GM18907 (cell line): ENCODE data around the gene ULBP3.
"Not testable (repeated sequence)": the region's sequence is repeated elsewhere in the genome, so short reads cannot be mapped to it uniquely, and the experiment has no call there.

ENCODE experiments used
- ATAC-seq: cut with Tn5 transposase; IDR thresholded peaks from one replicate; pipeline ENCODE4 v1.9.1; 2021; ENCODE audit warnings: mild to moderate bottlenecking, moderate library complexity; ENCODE audit not compliant: unreplicated experiment

Gene ULBP3

DNA sequence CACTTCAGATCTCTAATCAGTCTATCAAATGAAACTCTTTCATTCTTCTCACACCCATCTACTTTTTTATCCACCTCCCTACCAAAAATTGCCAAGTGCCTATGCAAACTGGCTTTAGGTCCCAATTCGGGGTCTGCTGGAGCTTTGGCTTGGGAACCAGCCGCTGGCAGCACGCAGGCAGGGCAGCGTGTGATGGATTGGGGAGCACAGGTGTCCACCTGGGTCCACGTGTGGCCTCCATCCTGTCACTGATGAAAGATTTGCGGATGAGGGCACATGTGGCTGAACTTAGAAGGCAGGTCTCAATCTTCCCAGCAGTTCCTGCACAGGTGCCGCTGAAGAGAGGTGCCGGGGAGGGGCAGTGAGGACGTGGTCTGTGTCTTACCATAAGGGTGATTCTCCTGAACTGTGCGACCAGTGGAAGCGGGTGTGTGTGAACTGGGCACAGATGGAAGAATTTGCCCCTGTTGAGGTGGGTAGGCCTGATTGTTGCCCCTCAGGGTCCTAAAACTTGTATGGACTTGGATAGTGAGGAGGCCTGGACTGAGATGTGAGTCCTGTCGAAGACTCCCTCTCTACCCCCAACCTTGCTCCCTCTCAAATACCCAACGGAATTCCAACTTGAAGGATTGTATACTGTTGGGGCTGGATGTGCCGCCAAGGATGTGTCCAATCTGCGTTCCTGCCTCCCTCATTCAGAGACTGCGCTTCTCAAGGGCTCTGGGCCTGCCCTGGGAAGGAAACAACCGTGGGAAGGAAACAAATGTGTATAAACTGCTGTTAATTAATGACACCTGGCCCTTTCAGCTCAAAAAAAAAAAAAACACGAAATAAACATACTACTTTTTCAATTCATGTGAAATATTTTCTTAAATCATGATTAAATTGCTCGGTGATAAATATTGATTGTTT is 25.2 kb downstream of the ULBP3 start:
- no peak for ATAC-seq

GRCh38 chr6:150043096-150043495 is 25.8 kb downstream of the ULBP3 start:
- no peak for ATAC-seq

DNA sequence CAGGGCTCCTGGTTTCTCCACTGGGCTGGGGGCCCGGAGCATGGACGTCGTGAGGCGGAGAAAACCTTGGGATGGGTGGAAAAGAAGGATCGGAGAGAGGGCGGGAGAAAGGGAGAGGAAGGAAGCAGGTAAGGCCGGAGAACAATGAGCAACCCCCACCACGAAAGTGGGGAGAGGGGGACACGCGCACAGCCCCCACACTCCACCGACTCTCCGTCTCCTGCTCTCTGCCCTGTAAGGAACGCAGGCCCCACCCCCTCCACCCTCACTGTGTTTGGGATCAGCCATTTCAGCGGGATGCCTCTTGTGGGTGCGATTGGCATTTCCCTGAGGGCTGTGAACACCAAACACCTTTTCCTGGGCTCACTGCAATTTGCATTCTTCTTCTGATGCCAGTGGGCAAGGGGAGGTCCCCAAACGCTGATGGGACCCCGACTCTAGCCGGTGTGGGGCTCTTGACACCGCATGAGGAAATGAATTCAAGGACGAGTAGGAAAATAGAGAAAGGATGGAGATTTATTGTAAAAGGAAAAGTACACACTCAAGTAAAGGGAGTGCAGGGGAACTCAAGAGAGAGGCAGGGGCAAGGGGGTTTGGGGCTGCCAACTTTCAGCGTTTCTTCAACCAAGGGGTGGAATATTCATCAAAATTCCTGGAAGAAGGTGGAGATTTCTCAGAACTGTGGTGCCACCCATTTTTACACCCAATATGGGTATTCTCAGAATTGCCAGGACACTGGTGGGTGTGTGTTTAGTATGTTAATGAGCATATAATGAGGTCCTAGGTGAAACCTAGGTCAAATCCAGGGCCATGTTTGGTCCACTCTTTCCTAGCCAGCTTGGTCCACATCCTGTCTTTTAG is 30.5 kb downstream of the ULBP3 start:
- no peak for ATAC-seq

GRCh38 chr6:150037526-150038201 is 31.3 kb downstream of the ULBP3 start:
- no peak for ATAC-seq

DNA sequence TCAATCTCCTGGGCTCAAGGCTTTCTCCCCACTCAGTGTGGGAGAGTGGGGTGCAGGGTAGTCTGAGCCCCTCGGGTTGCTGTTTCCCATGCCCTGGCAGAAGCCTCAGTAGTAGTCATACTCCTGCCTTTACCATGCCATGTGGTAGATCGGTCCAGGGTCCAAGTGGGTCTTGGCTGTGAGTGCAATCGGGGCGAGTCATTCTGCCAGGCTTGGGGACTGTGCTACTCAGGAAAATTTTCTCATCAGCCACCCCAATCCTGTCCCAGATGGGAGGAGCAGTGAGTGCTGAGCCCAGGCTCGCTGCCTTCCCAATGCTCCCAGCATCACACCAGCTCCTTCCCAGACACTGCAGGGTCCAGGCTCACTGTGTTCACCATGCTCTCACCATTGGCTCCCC is 32.8 kb downstream of the ULBP3 start:
- no peak for ATAC-seq

DNA sequence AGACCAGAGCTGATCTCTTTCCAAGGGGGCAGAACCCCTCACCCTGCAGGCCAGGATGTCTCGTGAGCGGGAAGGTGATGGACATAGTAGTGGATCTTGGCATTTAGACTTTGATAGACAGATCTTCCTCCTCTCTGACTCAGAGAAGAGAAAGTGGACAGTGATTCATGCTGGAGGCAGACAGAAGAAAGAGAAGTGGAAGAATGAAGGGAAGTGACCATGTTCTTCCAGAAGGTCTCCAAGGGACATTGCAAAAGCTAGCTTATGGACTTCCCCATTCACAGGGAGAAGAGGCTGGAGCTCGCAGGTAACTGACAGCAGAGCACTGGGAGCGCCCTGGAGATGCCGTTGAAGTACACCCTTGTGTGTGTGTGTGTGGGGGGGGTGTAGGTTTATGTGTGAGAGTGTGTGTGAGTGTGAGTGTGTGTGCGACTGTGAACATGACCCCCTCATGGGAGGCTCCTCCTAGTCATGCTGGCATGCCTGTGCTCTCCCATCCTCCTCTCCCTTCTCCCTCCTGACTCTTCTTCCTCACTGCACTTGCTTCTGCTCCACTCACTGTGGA is 35.6 kb downstream of the ULBP3 start:
- ATAC-seq: no peak

GRCh38 chr6:150032598-150032997 is 36.3 kb downstream of the ULBP3 start:
- ATAC-seq: no peak

- ATAC-seq: no peak
Measured at GRCh38 chr6:150030611-150031010, 38.3 kb downstream of the ULBP3 start.

GRCh38 chr6:150029749-150030148 is 39.2 kb downstream of the ULBP3 start:
- ATAC-seq: no peak

DNA sequence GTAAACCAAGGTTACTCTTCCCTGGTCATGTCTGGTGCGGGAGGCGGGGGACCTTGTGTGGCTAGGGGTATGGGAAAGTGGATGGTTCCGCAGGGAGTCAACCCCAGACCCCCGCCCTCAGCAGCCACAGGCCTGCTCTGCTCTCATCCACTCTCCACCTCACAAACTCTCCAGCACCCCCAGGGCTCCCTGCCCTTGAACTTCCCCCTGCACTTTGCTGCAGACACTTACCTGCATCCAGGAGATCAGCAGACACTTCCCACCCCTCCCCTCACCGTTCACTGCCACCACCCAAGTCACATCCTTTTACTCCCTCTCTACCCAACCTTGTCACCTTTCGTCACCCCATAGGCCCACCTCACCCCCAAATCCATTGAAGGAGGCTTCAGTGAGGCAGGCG is 39.6 kb downstream of the ULBP3 start:
- ATAC-seq: no peak

- ATAC-seq: no peak
Measured at GRCh38 chr6:150028799-150029198, 40.1 kb downstream of the ULBP3 start.

- no peak for ATAC-seq
Measured at GRCh38 chr6:150027806-150028565, 40.9 kb downstream of the ULBP3 start.

DNA sequence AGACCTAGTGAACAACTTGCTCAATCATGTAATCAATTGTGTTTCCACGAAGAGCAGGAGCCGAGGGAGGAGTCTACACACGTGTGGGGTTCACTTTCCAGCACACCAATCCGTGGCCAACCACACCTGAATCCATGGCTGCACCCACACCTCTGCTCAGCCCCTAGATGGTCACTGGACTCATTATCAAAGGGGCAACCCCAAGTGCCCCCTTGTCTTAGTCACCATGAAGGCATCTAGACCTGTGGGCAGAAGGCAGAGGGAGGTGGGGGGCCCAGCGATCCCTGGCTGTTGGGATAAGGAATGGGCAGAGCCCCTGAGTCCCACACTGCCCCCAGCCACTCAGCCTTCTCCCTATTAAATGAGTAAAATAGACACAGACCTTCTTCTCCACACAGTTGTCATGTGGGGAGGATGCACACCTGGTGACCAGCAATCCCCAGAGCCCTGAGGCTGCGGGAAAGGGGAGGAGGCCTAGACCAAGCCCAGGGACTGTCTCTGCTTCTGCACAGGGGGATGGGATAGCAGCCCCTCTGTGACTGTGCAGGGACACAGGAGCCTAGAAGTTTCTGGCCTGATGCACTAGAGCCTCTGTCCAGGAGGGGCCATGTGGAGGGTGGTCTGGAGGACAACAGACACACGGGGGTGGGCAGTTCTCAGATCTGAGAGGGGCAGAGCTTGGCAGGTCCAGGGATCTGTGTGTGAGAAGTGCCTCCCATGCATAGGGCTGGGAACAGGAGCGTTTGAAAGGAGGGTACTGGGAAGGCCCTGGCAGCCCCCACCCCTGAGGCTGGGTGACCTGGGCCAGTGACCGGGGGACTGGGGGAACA is 41.7 kb downstream of the ULBP3 start:
- ATAC-seq: no peak

- ATAC-seq: no peak
Measured at GRCh38 chr6:150025201-150025917, 43.6 kb downstream of the ULBP3 start, which contains the start of gene RAET1L. Gene RAET1L, minus strand, starts transcription at chr6:150025532. Its CDS starts 61 bp downstream, at chr6:150025471.

DNA sequence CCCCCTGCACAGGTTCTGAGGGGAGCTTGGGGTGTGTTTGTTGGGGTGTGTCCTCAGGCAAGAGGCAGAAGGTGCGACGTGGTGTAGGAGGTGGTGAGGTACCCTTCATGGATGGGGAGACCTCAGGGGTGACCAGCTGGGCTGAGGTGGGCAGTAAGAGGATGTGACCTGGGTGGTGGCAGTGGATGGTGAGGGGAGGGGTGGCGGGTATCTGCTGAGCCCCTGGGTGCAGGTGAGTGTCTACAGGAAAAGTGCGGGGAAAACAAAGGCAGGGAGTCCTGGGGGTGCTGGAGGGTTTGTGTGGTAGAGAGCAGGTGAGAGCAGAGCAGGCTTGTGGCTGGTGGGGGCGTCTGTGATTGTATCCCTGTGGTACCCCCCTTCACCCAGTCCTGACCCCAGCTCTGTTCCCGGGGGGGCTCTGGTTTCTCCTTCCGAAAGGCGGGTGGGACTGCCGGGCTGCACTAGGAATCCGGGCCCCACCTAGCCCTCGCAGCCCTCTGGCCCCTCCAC is 44.2 kb downstream of the ULBP3 start:
- no peak for ATAC-seq

- ATAC-seq: not testable (repeated sequence)
Measured at GRCh38 chr6:150024021-150024420, 44.9 kb downstream of the ULBP3 start.

- not testable (repeated sequence) for ATAC-seq
Measured at GRCh38 chr6:150021870-150022269, 47.1 kb downstream of the ULBP3 start.

GRCh38 chr6:150018846-150019580 is 49.9 kb downstream of the ULBP3 start:
- no peak for ATAC-seq
